ENCODE data around the gene ZNF611. TPM values are rescaled to one million over a fixed set of nuclear protein-coding genes. Genes with fewer than 3 reads are reported as not detected.
"Not testable (repeated sequence)": the region's sequence is repeated elsewhere in the genome, so short reads cannot be mapped to it uniquely, and the experiment has no call there.

ZNF611 gene
- total and polyA plus RNA-seq, 9 of the 15 experiments (the other 6 are each of a cell fraction or from before 2014, with no cell fraction given) = 3.7 to 29.6 (median 12.8) TPM

DNA sequence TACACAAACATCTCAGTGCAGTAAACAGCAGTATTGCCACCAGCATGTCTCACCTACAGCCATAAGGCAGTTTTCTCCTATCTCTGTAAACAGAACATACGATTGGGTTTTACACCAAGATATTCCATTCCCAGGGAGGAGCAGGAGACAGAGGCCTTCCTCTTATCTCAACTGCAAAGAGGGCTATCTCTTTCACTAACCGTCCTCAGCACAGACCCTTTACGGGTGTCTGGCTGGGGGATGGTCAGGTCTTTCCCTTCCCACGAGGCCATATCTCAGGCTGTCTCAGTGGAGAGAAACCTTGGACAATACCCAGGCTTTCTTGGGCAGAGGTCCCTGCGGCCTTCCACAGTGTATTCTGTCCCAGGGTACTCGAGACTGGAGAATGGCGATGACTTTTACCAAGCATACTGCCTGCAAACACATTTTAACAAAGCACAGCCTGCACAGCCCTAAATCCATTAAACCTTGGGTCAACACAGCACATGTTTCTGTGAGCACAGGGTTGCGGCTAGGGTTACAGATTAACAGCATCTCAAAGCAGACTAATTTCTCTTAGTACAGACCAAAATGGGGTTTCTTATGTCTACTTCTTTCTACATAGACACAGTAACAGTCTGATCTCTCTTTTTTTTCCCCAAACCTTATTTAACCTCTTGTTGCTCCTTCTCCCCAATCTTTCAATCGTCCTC is 10.8 kb downstream of the ZNF611 start (continued):
- TF ChIP-seq L3MBTL2 (IDR thresholded peaks at IDR 0.05) (peak; percentile 86), PRDM10 (IDR thresholded peaks at IDR 0.05; ENCODE audit: partially characterized antibody) (peak; percentile 25), NFIC (IDR thresholded peaks at IDR 0.05) (peak; percentile 67), ATF1 (tag; IDR thresholded peaks at IDR 0.05) (0 out of 2 replicates have a peak, but pooled peaks have one; percentile 13), ZKSCAN3 (CRISPR knock-in tag; IDR thresholded peaks at IDR 0.05) (peak; percentile 62), GATAD2A (IDR thresholded peaks at IDR 0.05) (peak; percentile 78; the same call in 1 of the 2 replicates), SMARCA4 (IDR thresholded peaks at IDR 0.05) (peak; percentile 70; the same call in 1 of the 2 replicates), ZBTB11 (CRISPR knock-in tag; IDR thresholded peaks at IDR 0.05) (peak in 1 of 3 experiments; percentile 60; a peak in 1 of 6 replicates), MYC (IDR thresholded peaks at IDR 0.05; ENCODE audit: low read depth, low read length) (peak; percentile 68), MYC (CRISPR knock-in tag; IDR thresholded peaks at IDR 0.05; ENCODE audit: borderline replicate concordance, low read depth) (0 out of 2 replicates have a peak, but pooled peaks have one; percentile 21), OTX1 (CRISPR knock-in tag; IDR thresholded peaks at IDR 0.05) (0 out of 2 replicates have a peak, but pooled peaks have one; percentile 3), CXXC5 (CRISPR knock-in tag; IDR thresholded peaks at IDR 0.05) (peak; percentile 52), ZNF311 (CRISPR knock-in tag; IDR thresholded peaks at IDR 0.05) (0 out of 2 replicates have a peak, but pooled peaks have one; percentile 40), RCOR1 (IDR thresholded peaks at IDR 0.05; ENCODE audit: borderline replicate concordance in 1 of 2, low read depth in 2 of 2, low read length in 2 of 2) (peak in 1 of 2 experiments; percentile 29; a peak in 2 of 4 replicates)
- TF ChIP-seq, protein P1, sequence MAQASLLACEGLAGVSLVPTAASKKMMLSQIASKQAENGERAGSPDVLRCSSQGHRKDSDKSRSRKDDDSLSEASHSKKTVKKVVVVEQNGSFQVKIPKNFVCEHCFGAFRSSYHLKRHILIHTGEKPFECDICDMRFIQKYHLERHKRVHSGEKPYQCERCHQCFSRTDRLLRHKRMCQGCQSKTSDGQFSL (CRISPR knock-in tag; IDR thresholded peaks at IDR 0.05) = not testable (repeated sequence)
- TF ChIP-seq, protein P1 (tag; IDR thresholded peaks at IDR 0.05) = peak in 1 of 2 experiments; percentile 58; a peak in 2 of 4 replicates
- TF ChIP-seq ATF1 (CRISPR knock-in tag; IDR thresholded peaks at IDR 0.05) = not testable (repeated sequence)
- TF ChIP-seq, protein P2, sequence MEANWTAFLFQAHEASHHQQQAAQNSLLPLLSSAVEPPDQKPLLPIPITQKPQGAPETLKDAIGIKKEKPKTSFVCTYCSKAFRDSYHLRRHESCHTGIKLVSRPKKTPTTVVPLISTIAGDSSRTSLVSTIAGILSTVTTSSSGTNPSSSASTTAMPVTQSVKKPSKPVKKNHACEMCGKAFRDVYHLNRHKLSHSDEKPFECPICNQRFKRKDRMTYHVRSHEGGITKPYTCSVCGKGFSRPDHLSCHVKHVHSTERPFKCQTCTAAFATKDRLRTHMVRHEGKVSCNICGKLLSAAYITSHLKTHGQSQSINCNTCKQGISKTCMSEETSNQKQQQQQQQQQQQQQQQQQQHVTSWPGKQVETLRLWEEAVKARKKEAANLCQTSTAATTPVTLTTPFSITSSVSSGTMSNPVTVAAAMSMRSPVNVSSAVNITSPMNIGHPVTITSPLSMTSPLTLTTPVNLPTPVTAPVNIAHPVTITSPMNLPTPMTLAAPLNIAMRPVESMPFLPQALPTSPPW (CRISPR knock-in tag; IDR thresholded peaks at IDR 0.05) = peak; percentile 24; the same call in 1 of the 2 replicates

All from K562 (cell line).